Astrocyte (in vitro differentiated cells and primary cell): Measurements from ENCODE around the gene PRPF31.

Experiments used
- EZH2 ChIP-seq: IDR thresholded peaks from 2 replicates; pipeline ENCODE4 v1.6.1; 2012; ENCODE audit warnings: mild to moderate bottlenecking, low read length, inconsistent platforms; ENCODE audit not compliant: insufficient read depth
- TF ChIP-seq, protein P1 (sequence below): IDR thresholded peaks from 2 replicates; pipeline ENCODE4 v1.5.1; 2011; ENCODE audit warnings: low read depth, mild to moderate bottlenecking, inconsistent platforms, low read length, moderate library complexity; ENCODE audit not compliant: insufficient read depth

- TF ChIP-seq, protein P1, sequence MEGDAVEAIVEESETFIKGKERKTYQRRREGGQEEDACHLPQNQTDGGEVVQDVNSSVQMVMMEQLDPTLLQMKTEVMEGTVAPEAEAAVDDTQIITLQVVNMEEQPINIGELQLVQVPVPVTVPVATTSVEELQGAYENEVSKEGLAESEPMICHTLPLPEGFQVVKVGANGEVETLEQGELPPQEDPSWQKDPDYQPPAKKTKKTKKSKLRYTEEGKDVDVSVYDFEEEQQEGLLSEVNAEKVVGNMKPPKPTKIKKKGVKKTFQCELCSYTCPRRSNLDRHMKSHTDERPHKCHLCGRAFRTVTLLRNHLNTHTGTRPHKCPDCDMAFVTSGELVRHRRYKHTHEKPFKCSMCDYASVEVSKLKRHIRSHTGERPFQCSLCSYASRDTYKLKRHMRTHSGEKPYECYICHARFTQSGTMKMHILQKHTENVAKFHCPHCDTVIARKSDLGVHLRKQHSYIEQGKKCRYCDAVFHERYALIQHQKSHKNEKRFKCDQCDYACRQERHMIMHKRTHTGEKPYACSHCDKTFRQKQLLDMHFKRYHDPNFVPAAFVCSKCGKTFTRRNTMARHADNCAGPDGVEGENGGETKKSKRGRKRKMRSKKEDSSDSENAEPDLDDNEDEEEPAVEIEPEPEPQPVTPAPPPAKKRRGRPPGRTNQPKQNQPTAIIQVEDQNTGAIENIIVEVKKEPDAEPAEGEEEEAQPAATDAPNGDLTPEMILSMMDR = no peak
- no peak for TF ChIP-seq EZH2
Measured at GRCh38 chr19:54152878-54153524, 37.4 kb downstream of the PRPF31 start.
